Urothelium cell line (cell line): ENCODE measurements around the gene PLCXD3.

Experiments
- DNase-seq: peaks from one replicate; pipeline ENCODE4 v3.0.0; 2011; ENCODE audit warnings: low spot score, mixed read lengths
- FAIRE-seq: peaks from 2 replicates; lab custom pipeline; 2011; peaks lifted over from hg19 to GRCh38; lab: Jason Lieb, UNC

Gene PLCXD3

DNA sequence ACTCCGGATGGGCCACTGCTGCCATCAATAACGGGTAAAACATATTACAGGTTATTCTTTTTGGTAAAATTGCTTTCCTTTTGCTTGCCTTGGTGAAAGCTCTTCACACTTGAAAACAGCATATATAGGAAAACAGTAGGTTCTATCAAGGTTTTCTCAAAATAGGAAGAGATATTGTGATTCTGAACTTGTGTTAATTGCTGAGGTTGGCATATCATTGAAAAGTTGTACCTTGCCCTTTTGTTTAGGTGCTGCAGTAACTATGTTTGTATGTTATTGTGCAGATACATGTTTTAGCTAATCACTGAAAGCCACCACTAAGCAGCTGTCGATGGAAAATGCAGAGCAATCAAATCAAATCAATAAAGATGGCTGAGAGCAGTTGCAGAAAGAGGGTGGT lies 219.1 kb downstream of the PLCXD3 start:
- FAIRE-seq = no peak
- DNase-seq = no peak

- FAIRE-seq (no peak), DNase-seq (no peak)
Measured at GRCh38 chr5:41290810-41291209, 219.6 kb downstream of the PLCXD3 start.

DNA sequence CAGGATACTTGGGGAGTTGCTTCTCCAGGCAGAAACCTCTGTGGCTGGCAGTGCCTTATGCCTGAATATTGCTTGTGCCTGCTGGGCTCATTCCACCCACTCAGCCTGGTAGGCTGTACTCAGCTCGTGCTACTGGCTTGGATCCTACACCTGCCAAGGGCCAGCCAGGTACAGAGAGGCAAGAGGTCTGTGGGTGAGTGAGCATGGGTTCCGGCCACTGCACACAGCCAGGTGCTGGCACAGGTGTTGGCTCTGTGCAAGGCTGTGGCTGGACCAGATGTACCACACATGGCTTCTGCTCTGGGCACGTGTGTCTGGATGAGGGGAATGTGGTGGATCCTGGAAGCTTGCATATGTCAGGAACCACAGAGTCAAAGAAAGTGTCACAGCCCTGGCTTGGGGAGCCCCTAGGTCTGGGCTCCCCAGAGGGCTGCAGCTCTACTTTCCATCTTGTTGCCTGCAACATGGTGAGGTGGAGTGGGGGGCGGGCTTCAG lies 220.4 kb downstream of the PLCXD3 start:
- DNase-seq (no peak), FAIRE-seq (peak; percentile 91)

GRCh38 chr5:41286696-41287095 lies 223.7 kb downstream of the PLCXD3 start:
- no peak for DNase-seq
- FAIRE-seq = no peak

DNA sequence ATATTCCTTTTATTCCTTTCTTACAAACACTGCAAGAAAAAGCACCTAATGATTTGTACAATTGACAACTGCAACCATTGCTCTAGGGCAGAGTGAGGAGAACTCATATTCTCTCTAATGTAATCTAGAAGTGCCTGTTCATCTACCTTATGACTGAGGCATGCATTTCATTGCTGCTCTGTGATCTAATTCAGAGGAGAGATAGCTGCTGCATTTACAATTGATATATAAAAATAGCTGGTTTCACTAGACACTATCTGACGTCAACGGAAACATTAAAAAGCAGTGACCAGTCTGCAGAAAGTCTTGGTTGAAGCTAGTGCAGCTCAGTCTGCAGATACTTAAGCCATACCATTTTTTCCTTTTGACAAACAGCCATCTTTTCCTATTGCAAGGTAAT lies 224.2 kb downstream of the PLCXD3 start:
- FAIRE-seq (no peak), DNase-seq (no peak)

GRCh38 chr5:41284938-41285337 lies 225.5 kb downstream of the PLCXD3 start:
- no peak for DNase-seq
- FAIRE-seq = no peak

- no peak for FAIRE-seq
Measured at GRCh38 chr5:41281215-41281810, 229.1 kb downstream of the PLCXD3 start.

DNA sequence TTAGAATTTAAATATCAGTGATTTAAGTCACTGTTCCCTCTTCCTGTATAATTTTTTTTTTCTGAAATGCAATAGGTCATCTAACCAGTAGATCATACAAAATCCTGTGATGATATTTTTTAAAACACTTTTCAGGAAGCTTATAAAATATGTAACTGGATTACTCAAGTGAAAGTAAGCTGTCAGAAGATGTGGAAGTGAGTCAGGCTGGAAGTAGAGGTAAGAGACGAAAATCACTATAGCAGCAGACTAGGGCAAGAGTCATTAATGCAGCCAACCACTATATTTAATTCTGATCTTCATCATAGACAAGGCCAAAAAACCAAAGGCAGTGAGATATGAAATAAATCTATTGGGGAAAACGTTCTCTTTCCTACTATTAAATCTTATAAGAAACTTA lies 231.4 kb downstream of the PLCXD3 start:
- FAIRE-seq (no peak), DNase-seq (no peak)

More at GRCh38 chr5:41281215-41281810, 229.1 kb downstream of the PLCXD3 start:
- no peak for DNase-seq

DNA sequence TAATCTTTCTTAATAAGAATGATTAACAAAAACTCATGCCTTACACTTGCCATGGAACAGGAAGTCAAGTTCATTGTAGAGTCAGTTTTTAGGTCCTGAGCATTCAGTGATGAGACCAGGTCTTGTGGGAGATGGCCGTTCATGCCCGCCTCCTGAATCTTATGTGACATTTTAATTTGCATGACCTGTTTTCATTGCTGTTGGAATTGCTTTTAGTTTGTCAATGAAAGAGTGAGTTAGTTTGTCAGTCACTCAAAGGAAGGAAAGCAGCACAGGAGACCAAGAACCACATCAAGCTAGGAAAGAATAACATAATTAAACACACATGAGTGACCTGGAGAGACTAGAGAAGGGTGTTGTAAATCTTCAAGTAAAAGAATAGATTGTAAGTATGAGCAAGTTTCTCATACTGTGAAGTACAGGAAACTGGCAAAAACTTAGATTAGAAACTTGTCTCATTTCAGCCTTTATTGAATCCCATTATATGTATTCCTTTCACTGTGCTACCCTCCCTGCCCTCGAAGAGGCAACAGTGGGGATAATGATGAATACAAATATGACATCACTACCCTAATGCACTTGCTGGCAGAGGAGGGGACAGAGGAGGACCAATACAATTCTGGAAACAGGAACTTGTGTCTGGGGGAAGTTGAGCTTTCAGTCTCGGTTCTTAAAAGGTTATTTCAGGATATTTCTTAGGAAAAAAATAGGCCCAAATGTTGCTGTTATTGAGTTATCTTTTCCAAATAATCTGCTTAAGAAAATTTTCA lies 232.7 kb downstream of the PLCXD3 start:
- no peak for FAIRE-seq
- DNase-seq = no peak

DNA sequence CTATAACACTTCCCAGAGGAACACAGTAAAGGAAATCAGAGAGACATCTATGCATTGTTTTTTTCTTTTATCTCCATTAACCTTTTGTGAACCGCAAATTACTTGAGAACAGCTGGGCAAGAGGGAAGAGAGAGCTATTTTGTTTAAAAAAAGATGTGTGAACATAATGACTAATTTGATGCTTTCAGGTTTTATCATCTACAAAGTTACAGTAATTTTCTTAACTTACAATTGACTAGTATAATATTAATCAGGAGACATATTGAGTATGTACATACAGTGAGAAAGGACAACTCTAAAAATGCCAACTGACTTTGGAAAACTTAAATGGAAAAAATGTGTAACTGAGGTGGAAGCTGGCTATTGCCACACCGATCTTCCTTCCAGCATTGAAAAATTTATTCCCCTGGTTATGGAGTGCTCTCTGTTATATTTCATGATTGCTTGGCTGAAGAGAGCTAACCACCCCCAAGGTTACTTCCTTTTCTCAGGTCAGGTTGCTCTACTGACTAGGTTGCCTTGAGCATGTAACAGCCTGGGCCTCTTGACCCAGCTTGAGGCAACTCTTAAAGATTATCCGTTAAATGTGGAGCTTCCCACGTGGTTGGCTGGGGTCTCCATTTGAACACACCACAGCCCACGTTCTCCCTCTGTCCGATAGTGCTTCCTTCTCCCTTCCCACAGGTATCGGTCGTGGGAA lies 234.4 kb downstream of the PLCXD3 start:
- DNase-seq (no peak), FAIRE-seq (no peak)

DNA sequence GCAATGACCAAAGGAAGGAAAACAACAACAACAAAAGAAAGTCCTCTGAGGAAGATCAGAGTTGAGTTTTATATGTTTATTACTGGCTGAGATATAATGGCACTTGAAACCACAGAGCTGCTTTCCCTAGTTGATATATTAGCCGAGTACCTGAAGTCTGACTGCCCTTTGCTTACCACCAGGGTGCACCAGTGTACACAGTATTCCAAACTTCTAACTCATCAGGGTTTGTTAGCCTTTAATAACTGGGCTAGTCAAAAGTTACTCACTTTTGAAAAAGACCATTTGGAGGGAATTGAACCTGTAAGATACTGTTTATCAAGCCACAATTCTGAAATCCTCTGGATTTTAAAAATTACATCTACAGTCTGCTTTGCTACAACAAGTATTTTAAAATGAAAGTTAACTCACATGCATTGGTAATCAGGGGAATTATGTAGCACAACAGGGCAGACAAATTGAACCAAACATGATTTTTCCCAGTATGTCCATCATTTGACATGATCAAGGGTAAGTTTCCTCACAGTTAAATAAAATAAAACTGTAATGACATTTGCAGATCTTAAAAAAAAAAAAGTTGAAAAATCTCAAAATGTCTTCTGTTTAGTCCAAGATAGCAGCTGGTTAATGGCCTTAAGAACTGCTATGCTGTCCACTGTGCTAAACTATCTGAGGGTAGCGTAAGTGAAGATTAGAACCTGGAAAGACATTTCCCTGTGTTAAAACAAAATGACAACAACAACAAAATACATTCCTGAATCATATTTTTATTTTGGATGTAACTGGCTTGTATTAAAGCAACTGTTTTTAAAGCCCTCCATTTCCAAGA lies 239.8 kb downstream of the PLCXD3 start:
- peak; percentile 48 for DNase-seq
- no peak for FAIRE-seq

DNA sequence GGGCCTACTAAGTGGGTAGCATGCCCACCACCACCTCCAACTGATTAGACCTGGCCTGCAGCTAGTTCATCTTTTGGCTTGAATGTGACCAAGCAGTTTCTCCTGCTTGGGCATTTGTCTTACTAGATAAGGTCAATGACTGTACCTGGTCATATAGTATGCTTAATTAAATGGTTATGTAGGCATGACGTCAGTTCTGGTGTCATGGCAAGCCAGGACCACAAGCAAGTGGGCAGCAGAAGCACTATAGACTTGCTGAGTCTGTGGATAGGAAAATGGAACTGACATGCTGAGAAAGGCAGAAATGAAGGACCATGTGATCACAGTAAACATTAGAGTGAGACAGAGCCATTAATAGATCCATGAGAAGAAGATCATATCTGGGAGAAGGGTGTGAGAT lies 241.5 kb downstream of the PLCXD3 start:
- FAIRE-seq (no peak), DNase-seq (no peak)

GRCh38 chr5:41266377-41266776 lies 244.0 kb downstream of the PLCXD3 start:
- FAIRE-seq = no peak
- DNase-seq = no peak

DNA sequence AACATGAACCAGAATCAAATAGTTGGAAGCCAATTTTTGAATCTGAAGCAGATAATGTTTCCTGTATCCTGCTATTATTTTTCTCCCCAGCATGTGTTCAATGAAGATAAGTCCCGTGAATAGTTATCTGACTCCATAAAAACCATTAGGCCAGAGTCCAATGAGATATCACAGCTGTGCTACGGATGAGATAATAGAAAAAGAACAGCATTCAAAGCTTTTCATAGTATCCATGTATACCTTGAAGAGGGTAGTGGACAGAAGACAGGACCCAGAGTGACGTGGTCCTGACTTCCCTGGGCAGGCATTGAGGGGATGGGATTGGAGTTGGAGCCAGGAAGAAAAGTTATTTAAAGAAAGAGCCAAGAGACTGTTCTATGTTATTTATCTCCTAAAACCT lies 246.4 kb downstream of the PLCXD3 start:
- DNase-seq (no peak), FAIRE-seq (no peak)

- DNase-seq (no peak), FAIRE-seq (no peak)
Measured at GRCh38 chr5:41263335-41263734, 247.1 kb downstream of the PLCXD3 start.
